Heart left ventricle (tissue), 16 donors: Measurements from ENCODE around the gene NT5DC4. TPM values are rescaled to one million over a fixed set of nuclear protein-coding genes. Genes with fewer than 3 reads are reported as not detected.
A peak's percentile ranks its signal among the peaks of the same experiment; 100 is the strongest.

Experiments
- ATAC-seq, 4 donors: fragments of 200-7000 bp; cut with Tn5 transposase; one replicate each; pipeline ENCODE4 v1.9.1; 2020 to 2022; ENCODE audit warnings: moderate library complexity in 4 of 4, mild to moderate bottlenecking in 3 of 4, moderate number of reproducible peaks in 1 of 4
- DNase-seq, 5 donors: peaks; one replicate each; pipeline ENCODE4 v3.0.0-alpha.2; 2020
- H3K27ac ChIP-seq, 12 donors: fragments of 200-600 bp; sonication (generic) in 4 of 12; one replicate each; pipeline versions ENCODE4 v1.5.0 to v1.8.0; 2016 to 2022; ENCODE audit warnings: mild to moderate bottlenecking in 2 of 12
- H3K27me3 ChIP-seq, 9 donors: fragments of 200-600 bp; sonication (generic) in 2 of 9; one replicate each; pipeline versions ENCODE4 v1.5.1 to v1.8.0; 2016 to 2022; ENCODE audit warnings: mild to moderate bottlenecking in 3 of 9
- H3K36me3 ChIP-seq, 9 donors: fragments of 200-600 bp; sonication (generic) in 2 of 9; one replicate each; pipeline versions ENCODE4 v1.5.0 to v1.8.0; 2018 to 2022; ENCODE audit warnings: mild to moderate bottlenecking in 2 of 9
- H3K4me1 ChIP-seq, 12 donors: fragments of 200-600 bp; sonication (generic) in 4 of 12; one replicate each; pipeline versions ENCODE4 v1.5.0 to v1.8.0; 2016 to 2022; ENCODE audit warnings: mild to moderate bottlenecking in 3 of 12
- H3K4me3 ChIP-seq, 12 donors: fragments of 200-600 bp; sonication (generic) in 4 of 12; one replicate each; pipeline versions ENCODE4 v1.5.0 to v1.8.0; 2017 to 2022; ENCODE audit warnings: mild to moderate bottlenecking in 9 of 12, moderate library complexity in 4 of 12
- H3K9me3 ChIP-seq, 12 donors: fragments of 200-600 bp; sonication (generic) in 4 of 12; one replicate each; pipeline versions ENCODE4 v1.5.0 to v1.8.0; 2016 to 2022; ENCODE audit warnings: mild to moderate bottlenecking in 1 of 12
- CTCF ChIP-seq, 12 donors: fragments of 200-600 bp; sonication (generic) in 4 of 12; IDR thresholded peaks; one replicate each; pipeline versions ENCODE4 v1.5.0 to v1.8.0; 2018 to 2022; ENCODE audit warnings: antibody characterized with exemption in 12 of 12, mild to moderate bottlenecking in 5 of 12
- POLR2A ChIP-seq, 2 donors: fragments of 450-650 bp; IDR thresholded peaks; one replicate each; pipeline ENCODE4 v1.6.1; 2017; ENCODE audit warnings: antibody characterized with exemption in 2 of 2, mild to moderate bottlenecking in 2 of 2, moderate library complexity in 2 of 2
- WGBS, 4 donors: extraction: QIAGEN DNeasy Blood & Tissue Kit in 2 of 4; methylation state at CpG; one replicate each; pipeline versions ENCODE4 v1.1.5 to v1.1.7; 2013 to 2018; 5-methylcytosine and 5-hydroxymethylcytosine counted together
- intact Hi-C, 10 donors: fragments of 100-400 bp; cut with DNase I; formaldehyde crosslinking; loops; one replicate each; pipeline versions ENCODE4 v1.11.1 to v1.14.2; 2022
- polyA plus RNA-seq, 2 donors: library from polyadenylated mRNA; stranded (reverse); fragments of 200-250 nt; gene quantifications; one replicate each; pipeline ENCODE4 v1.2.3, GENCODE V29; 2013
- total RNA-seq, 9 donors: library from RNA; depleted of rRNA in 2 of 9; stranded (reverse); fragments of >200 nt in 2 of 9; fragmentation: NEBNext Ultra II Directional in 3 of 9; extraction: Animal tissue kit (Norgen Biotek cat#: 25700) in 3 of 9; gene quantifications; one replicate each; pipeline versions ENCODE4 v1.1.0 to v1.2.4, GENCODE V29; 2016 to 2023
- donor health status: ischemic (EF 13 %, LVEDD 7.1; RV severe dilation, severe dysfunction).
- donor health status: healthy with polysubstance abuse.
- donor health status: DM: no; HTN: yes; CAD: no.
- donor health status: DM: no; HTN: no; CAD: no.
- donor health status: ischemic (EF 25% LVEDD 6.9; RV normal size, moderate dysfunction).
- donor health status: ischemic (EF 25% LVEDD 5.7; RV mildly dilated, moderate dysfunction).
- donor health status: healthy.
- donor health status: DM: yes; HTN: yes; CAD: no.
- donor health status: ischemic (EF 35%, LVEDD 5.7; RV mildly dilated, moderate dysfunction).
- donor health status: nonischemic (EF 11% LVEDD 7.7; RV severe dilation, severe dysfunction).
- donor health status: DM: yes; HTN: yes; CAD: no.
- donor health status: PGD.
- donor health status: ischemic (EF 29% LVEDD 5.4; RV normal size, mild dysfunction).
- donor health status: nonischemic (EF 23%, LVEDD 6.1; RV moderate dilation, normal function).

NT5DC4 gene
- total and polyA plus RNA-seq, 11 donors: 0.16 TPM; not detected in 10

- ATAC-seq: peak; percentile 82 to 95 (median 92)
- intact Hi-C loops: loop anchor here (1.0 to 5.0 kb wide), 9 partner anchors 99 to 128 kb away; no protein-coding TSS in a partner anchor
These were observed 5.8 kb downstream of the NT5DC4 start for GRCh38 chr2:112726487-112727190.

GRCh38 chr2:112727276-112728028 is 6.6 kb downstream of the NT5DC4 start:
- no peak for DNase-seq

More at GRCh38 chr2:112726487-112727190, 5.8 kb downstream of the NT5DC4 start:
- no peaks in the 10 kb centered on the region for H3K9me3 ChIP-seq
- no peak overlapping the region for H3K27ac ChIP-seq
- TF ChIP-seq CTCF (IDR thresholded peaks at IDR 0.05) (peak; percentile 86 to 99 (median 96)), POLR2A (IDR thresholded peaks at IDR 0.05) (no peak)
- peak; percentile 82 to 95 (median 88) for DNase-seq
- 29 to 51% (median 33%) methylated on average over 8 to 19 of the region's 19 CpGs for WGBS, 4 donors
- H3K27me3 ChIP-seq: peaks cover 0 to 16% (median 0%) of the 10 kb centered on the region in 9 donors
- H3K4me1 ChIP-seq: peaks cover 0 to 20% (median 1%) of the 10 kb centered on the region in 12 donors
- no peak overlapping the region for H3K4me3 ChIP-seq
- no peaks in the 10 kb centered on the region for H3K36me3 ChIP-seq

GRCh38 chr2:112728029-112728362 is 7.2 kb downstream of the NT5DC4 start:
- H3K27me3 ChIP-seq: peaks cover 0 to 16% (median 0%) of the 10 kb centered on the region in 9 donors
- no peak overlapping the region for H3K4me3 ChIP-seq
- H3K4me1 ChIP-seq: peaks cover 0 to 20% (median 1%) of the 10 kb centered on the region in 12 donors
- no peak overlapping the region for H3K27ac ChIP-seq
- H3K9me3 ChIP-seq: no peaks in the 10 kb centered on the region
- ATAC-seq: no peak
- DNase-seq: no peak
- intact Hi-C loops: loop anchor here in 3 of 10 donors (5.0 kb wide), 3 partner anchors 101 to 126 kb away; no protein-coding TSS in a partner anchor
- H3K36me3 ChIP-seq: no peaks in the 10 kb centered on the region
- 45 to 52% (median 47%) methylated on average over 4 of the region's 4 CpGs for WGBS, 4 donors
- no peak for TF ChIP-seq POLR2A (IDR thresholded peaks at IDR 0.05)
- TF ChIP-seq CTCF (IDR thresholded peaks at IDR 0.05): no peak

More at GRCh38 chr2:112727276-112728028, 6.6 kb downstream of the NT5DC4 start:
- H3K27ac ChIP-seq: no peak overlapping the region
- H3K27me3 ChIP-seq: peaks cover 0 to 16% (median 0%) of the 10 kb centered on the region in 9 donors
- no peaks in the 10 kb centered on the region for H3K9me3 ChIP-seq
- H3K36me3 ChIP-seq: no peaks in the 10 kb centered on the region
- TF ChIP-seq CTCF (IDR thresholded peaks at IDR 0.05): no peak
- TF ChIP-seq POLR2A (IDR thresholded peaks at IDR 0.05): no peak
- WGBS, 4 donors: 71 to 86% (median 82%) methylated on average over 19 of the region's 19 CpGs
- ATAC-seq: no peak
- intact Hi-C loops: loop anchor here in 6 of 10 donors (2.0 to 5.0 kb wide), 6 partner anchors 100 to 129 kb away; no protein-coding TSS in a partner anchor
- H3K4me3 ChIP-seq: no peak overlapping the region
- H3K4me1 ChIP-seq: peaks cover 0 to 20% (median 1%) of the 10 kb centered on the region in 12 donors
